HG03565 (cell line): ENCODE measurements around the gene CHIT1.

Experiments
- ATAC-seq: cut with Tn5 transposase; IDR thresholded peaks from one replicate; pipeline ENCODE4 v1.9.1; 2021; ENCODE audit warnings: mild to moderate bottlenecking, moderate library complexity; ENCODE audit not compliant: unreplicated experiment

The CHIT1 gene

DNA sequence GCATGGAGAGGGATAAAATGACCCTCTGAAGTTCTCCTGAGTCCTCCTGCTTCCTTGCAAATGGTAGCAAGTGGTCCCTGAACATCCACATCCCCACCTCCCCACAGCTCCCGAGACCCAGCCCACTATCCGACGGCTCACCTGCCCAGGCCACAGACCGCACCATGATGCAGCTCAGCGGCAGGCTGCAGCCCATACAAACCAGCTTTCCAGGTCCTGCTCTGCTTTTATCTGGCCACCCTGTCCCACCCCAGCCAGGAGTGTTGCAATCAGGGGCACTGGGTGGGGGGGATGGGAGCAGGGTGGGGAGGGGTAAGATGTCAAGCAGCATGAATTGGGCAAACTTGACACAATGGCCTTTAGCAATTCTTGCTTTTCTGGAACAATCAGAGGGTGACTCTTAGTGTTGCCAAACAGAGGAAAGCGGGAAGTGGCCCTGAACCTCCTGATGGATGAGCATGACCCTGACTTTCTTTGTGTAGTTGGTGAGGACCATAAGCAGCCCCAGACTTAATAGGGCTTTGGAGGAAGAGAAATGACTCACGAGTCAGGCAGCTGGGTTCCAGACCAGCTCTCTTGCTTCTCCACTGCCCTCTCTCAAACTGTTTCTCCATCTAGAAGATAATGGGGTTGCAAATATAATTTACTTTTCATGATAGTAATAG is at the start of gene CHIT1:
CHIT1 (minus strand) TSS at position 203 of the 665 bp plus-strand sequence; CDS start at position 166, 37 bp downstream.
- ATAC-seq: no peak

DNA sequence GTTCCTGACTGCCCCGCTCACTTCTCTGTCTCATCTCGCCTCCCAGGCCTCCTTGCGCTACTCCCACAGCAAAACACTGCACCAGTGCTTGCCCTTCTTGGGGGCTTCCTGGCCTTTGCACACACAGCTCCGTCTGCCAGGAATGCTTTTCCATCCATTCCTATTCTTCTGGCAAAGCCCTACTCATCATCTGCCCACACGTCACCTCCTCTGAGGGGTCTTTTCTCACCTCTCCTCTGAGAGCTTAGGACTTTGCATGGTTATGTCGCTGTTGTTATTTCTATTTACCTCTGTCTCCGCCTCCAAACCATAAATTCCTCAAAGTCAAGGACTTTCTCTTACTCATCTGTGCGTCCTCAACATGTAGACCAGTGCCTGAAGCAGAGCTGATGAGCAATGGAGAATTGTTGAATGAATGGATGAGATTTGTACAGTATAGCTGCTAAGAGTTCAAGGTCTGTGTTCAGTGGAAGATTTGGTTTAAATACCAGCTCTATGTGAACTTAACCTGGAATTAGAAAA is 49.5 kb upstream of the CHIT1 start:
- ATAC-seq: no peak

DNA sequence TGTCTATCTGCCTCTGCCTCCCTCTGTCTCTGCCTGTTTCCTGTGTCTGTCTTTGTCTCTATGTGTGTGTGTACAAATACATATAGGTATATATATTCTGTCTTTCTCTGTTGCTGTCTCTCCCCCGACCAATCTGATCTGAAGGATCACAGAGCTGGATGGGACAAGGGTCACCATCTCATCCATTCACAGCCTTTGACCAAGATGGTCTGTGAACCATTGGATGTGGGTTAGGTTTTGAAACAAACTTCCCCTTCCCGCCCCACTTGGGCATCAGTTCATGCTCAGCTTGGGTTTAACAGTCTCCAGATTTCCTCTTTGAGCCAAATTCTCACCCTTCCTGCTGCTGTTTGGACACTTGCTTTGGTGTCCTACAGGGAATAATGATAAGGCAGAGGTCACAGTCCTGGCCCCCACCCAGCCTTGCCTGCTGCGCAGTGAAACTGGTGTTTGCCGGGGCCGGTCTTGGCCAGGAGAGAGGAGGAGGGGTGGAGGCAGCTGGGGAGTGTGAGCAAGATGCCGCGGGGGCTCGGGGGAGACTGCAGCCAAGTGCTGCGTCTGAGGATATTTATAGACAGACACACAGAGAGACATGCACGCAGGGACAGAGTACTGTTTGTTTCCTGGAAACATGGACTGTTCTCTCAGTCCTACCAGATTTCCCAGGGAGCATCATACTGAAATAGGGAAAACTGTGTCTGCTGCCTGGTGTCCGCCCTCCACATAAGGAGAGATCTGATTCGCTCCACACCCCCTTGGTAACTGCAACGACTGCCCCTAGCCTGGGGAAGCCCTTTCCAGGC is 48.8 kb upstream of the CHIT1 start:
- no peak for ATAC-seq

DNA sequence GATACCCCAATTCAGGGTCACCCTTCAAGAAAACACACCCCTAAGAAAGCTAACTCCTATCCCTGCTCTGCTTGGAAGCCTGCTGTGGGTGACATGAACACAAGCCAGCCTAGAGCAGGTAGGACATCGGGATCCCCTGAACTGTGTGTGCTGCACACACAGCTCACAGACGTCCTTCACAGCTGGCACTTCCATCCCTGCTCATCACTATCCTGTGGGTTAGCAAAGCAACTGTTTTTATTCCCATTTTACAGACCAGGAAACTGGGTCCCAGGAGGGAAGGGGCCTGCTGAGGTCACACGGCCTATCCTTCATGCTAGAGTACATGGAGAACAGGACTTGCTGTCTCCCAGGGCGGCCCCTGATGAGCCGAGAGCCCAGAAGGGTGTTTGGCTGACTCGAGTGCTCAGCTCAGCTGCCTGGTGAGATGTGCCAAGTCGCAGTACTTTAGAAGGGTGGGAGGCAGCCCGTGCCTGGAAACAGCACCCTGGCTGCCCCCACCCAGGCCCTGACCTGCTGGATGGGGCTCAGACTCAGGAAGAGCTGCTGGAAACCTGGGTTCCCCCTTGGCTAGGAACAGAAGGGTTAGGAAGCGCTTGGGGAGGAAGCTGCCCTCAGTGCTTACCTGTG is 47.6 kb upstream of the CHIT1 start:
- ATAC-seq: no peak

DNA sequence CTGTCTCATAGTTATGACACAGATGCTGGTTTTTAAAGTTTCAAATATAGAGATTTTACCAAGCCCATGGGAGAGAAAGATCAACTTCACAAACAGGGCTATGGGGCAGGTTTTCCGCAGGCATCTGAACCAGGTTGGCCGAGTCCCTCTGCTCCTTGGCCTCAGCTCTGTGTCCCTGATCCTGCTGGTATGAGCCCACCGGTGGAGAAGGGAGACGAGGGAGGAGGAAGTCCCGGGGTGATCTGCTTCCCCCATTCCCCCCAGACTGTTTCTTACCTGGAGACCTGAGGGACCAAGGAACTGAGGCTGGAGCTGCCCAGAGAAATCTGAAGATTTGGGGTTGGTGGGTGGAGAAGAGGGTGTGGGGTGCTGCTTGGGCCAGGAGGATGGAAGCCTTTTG is 46.9 kb upstream of the CHIT1 start:
- no peak for ATAC-seq

DNA sequence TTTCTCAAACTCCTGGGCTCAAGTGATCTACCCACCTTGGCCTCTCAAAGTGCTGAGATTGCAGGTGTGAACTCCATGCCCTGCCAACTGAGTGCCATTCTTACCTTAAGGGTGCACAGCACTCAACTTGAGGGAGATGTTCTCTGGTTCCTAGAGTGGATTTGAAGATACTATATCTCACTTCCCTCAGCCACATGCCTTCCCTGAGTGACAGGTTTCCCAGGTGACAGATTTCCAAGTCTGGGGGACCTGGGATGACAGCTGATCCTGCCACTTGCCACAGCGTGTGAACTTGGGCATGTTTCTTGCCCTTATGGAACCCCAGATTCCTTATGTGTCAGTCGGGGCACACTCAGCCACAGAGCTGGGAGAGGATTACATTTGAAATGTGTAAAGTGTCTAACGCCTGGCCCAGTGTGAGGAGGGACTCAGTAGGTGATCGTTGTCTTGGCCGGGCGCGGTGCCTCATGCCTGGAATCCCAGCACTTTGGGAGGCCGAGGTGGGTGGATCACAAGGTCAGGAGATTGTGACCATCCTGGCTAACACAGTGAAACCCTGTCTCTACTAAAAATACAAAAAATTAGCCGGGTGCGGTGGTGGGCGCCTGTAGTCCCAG is 46.3 kb upstream of the CHIT1 start:
- ATAC-seq: no peak

DNA sequence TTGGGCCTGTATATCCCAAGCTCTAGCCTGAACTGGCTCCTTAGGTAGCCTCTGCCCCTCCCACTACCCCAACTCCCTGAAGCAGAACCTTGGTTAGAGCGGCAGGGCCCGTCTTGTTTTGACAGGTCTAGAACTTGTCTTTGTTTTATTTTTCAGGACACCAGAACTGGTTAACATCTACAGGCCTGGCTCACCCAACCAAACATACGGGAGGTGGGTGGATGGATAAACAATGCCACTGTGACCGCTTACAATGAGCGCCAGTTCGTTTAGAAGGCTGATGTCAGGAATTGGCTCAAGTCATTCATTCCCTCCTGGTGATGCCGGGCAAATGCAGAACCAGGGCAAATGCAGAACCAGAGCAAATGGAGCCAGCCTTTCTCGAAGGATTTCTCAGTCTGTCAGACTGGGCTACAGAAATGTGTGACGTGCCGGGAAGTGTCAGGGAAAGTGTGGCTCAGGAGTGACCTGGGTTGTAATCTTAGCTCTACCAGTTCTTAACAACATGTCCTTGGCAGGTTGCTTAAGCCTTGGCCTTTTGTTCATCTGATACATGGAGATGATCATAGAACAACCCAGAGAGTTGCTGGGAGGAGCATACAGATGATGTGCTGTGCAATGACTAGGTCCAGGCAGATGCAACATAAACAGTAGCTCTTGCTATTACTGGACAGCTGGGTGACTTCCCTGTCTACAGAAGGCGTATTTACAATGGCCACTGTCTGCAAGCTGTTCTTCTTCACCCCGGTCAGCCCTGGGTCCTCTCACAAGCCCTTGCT is 45.3 kb upstream of the CHIT1 start:
- ATAC-seq: no peak

DNA sequence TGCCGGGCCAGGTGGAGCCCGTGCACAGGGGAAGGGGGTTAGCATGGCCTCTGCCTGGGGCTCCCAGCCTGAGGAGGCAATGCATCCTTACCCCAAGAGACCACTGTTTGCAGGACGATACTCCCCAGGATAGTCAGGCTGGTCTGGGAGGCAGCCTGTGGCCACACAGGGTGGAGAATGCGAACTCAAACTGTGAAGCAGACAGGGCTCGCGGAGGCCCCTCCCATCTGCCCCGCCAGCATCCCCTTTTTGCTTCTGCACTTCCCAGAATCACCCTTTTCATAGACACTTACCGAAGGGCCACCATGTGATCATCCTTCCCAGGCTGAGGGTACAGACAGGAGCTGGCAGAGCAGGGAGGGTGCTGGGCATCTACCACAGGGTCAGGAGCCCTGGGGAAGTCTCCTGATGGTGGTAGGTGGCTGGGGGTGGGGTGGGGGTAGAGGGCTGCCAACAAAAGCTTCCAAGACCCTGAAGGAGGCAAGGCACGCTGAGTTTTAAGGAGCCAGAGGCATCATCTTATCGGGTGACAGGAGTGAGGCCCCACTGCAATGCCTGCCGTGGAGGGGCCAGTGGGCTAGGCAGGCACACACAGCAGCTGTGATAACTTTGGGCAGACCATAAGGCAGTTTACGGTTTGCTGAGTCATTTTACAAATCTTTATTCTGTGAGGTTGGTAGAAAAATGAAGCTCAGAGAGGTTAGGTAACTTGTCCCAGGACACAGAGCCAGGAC is 44.6 kb upstream of the CHIT1 start:
- ATAC-seq: no peak

DNA sequence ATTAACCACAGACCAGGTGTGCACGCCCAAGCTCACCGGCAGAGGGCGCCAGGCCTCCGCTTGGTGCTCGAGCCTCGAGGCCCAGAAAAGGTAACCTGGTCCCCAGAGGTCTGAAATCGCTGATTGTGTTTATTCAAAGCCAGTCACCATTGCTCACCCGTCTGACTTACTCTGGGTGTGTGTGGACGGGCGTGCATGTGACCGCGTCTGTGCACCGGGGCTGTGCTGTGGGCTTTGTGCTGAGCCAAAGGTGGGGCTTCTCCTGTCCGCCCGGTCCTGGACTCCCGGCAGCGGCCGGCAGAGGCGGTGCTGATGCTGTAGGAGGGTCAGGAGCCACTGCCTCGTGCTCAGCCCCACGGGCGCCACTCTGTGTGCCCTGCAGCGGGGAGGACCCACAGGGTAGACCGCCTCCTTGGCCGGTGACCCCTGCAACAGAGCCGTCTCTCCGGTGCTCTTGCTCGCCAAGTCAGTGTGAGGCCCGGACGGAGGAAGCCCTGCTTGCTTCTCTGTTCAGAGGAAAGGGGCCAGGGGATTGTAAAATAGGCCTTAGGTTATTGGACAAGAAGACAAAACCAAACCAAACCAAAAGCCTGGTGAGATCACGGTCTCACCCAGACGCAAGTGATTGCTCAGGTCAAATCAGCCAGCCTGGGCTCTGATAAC is 43.9 kb upstream of the CHIT1 start:
- peak; percentile 40 for ATAC-seq

DNA sequence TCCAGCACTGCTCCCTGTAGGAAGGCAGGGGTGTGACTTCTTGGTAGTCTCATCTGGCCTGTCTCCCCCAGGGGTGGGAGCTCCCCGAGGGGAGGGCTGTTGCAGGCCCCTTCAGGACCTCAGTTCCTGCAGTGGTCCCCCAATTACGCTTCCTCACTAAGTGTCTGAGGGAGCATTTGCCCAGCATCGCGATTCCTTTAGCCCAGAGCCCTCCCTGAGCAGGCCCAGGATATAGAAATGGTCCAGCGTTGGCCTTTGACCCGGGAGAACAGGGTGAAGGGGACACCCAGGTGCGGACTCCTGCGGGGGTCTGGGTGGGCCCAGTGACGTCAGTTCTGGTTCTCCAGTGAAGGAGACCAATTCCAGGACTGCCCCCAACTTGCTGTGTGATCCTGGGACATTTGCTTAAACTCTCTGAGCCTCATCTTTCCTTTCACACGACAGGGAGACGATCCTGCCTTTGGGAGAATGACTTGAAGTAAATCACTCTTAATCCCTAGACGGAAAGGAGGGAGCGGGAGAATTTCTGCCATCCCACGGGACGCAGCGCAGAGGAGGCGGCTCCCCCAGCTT is 43.2 kb upstream of the CHIT1 start:
- ATAC-seq: no peak

DNA sequence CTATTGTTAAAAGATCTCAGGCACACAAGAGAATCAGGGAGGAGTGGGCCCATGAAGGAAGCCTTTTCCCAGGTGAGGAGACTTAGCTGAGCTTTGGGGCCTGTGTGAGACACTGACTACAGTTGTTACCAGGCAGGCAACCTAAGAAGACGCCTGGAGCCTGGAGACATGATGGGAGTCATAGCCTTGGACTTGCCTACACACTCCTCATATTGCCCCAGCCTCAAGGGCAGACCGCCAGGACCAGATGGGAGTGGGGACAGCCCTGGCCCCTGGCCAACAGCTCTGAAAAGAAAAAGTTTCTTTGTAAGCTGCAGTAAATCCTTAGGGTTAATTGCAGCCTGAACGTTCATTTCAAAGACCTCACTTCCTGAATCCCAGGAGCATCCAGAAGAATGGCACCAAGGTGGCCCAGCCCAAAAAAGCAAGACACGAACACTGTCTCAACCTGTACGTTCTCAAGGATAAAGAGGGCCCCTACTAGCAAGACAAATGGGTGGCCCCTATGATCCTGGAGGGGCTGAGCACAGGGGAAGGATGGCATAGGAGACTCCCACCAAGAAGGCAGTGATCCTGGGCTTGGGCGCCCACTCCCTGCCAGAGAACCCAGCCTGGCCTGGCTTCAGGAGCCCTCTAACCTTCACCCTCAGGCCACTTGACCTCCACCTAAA is 42.6 kb upstream of the CHIT1 start:
- no peak for ATAC-seq

DNA sequence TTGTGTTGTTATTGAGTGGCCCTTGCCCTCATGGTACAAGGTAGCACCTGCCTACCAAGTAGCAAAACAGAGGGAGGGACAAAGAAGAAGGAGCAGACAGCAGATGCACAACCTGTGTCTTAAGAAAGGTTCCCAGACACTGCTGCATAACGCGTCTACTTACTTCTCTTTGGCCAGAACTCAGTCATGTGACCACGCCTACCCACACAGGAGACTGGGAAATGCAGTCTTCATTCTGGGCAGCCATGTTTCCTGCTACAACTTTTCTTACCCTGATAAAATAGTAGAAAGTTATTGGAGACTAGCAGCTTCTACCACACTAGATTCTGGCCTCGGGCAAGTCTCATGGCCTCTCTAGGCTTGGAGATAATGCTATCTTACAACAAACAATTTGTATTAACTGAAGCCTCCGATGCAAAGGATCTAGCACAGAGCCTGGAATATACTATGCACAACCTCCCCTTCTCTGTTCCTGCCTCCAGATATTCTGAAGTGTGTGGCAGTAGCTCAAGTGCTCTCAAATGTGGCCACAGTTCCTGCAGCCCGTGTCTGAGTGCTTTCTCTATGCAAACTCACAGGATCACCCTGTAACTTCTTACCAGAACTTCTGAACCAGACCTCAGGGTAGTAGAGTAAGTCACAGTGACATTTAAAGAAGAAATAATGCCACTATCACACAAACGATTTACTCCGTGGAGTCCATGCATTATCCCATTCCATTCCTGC is 41.7 kb upstream of the CHIT1 start:
- ATAC-seq: no peak

DNA sequence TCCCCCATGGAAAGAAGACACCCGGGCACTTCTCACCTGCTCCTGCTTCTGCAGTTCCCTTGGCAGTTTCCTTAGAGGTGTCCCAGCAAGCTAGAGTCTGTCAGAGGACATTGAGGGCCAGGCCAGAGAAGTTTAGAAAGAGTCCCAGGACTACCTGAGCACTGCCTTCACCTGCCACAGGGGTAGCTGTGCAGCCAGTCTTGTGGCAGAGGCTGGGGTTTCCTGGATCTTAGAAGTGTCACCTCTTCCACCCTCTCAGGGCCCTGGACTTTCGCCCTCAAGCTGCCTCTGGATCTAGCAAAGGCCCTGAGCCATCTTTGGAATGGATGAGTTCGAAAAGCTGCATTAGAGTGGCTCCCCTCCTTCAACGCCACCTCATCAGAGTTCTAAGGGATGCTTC is 41.0 kb upstream of the CHIT1 start:
- ATAC-seq: no peak

DNA sequence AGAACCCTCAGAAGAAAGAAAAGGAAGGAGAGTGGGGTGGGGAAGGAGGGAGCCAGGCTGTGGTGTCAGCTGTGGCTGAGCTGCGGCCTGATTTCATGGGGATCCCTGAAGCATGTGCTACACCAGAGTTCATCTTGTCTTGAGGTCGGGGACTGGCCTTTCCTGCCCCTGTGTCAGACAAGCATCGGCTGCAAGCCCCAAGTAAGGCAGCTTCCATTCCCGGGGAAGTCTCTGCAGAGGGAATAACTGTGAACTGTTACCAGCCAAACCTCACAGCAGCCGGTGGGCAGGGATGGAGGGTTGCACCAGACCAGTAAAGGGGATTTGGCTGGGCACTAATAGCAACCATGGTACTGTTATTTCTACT is 40.2 kb upstream of the CHIT1 start:
- ATAC-seq: no peak

DNA sequence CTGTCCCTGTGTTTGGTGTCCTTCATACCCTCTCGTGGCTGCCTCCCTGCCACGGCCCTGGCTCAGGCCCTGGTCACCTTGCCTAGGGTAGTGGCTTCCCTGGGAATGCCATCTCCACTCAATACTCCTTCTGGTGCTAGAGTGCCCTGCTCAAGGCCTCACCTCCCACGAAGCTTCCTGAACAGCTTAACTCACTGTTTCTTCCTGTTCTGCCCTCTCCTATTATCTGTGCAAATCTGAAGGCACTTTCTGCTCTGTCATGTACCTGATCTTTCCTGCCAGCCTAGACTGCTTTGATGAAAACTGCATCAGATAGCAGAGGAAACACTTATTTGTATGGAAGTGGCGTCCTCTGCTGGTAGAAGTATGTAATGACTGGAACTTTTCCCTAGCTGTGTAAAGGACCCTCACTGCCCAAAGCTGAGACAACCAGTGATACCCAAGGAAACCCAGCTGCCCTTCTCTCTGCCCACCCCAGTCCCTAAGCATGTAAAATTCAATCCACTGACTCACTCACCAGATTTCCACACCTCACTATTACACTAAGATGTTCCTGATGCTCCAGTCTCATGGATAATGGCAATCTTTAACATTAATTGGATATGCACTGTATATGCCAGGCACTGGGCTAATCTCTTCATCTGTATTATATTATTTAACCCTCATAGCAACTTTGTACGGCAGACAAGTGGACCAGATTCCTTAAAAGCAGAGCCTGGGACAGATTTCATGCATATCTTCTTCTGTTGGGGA is 39.6 kb upstream of the CHIT1 start:
- no peak for ATAC-seq

DNA sequence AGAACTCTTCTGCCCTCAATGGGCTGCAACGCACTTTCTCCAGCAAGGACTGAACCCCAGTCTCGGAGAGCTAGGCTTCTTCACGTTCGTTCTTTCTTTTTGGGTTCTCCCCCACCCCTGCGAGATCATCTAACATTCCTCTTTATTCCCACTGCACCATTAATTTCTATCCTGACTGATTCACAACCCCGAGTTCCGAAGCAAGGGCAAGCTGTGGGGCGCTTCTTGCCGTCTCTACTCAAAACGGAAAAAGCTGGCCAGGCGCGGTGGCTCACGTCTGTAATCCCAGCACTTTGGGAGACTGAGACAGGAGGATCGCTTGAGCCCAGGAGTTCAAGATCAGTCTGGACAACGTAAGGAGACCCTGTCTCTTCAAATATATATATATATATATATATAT is 38.4 kb upstream of the CHIT1 start:
- no peak for ATAC-seq

DNA sequence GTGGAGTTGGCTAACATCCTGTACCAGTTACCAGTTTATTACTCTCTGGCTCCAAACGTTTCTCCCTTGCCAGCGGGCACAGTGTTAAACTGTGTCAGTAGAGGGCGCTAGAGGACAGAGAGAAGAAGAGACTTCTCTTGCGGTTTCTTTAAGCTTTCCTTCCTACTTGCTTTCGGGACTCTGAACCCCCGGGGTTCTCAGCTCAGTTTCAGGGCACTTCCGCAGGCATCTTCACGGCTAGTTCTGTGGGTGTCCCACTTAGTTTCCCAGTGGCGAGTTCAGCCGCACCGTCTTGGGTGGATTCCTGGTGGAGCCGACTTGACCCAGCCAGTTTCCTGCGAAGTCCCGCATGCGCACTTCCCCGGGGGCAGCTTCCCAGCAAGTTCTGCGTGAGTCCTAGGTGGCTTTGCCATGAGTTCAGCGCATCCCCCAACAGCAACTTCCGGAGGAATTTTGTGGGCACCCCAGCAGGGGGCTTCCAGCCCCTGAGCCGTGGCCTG is 37.9 kb upstream of the CHIT1 start:
- ATAC-seq: no peak
